ENCODE data around the gene ZNF582. TPM values are rescaled to one million over a fixed set of nuclear protein-coding genes. Genes with fewer than 3 reads are reported as not detected.
"Not testable (repeated sequence)": the region's sequence is repeated elsewhere in the genome, so short reads cannot be mapped to it uniquely, and the experiment has no call there.

ZNF582 gene
- total RNA-seq, 2 experiments from 2014 or later = 1.5 to 1.8 TPM

DNA sequence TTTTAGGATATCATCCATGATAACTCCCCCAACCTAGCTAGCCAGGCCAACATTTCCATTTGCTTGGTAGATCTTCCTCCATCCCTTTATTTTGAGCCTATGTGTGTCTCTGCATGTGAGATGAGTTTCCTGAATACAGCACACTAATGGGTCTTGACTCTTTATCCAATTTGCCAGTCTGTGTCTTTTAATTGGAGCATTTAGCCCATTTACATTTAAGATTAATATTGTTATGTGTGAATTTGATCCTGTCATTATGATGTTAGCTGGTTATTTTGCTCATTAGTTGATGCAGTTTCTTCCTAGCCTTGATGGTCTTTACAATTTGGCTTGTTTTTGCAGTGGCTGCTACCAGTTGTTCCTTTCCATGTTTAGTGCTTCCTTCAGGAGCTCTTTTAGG, 58.0 kb downstream of the ZNF582 start:
- POLR2A ChIA-PET; CTCF ChIA-PET; H3K4me3 ChIP-seq (ENCODE audit: low read length); intact Hi-C loops (cut with DNase I, micrococcal nuclease); H3K36me3 Mint-ChIP-seq (ENCODE audit: low read depth); DNase-seq; H3K4me1 Mint-ChIP-seq (ENCODE audit: low read depth); H3K27me3 ChIP-seq (ENCODE audit: control insufficient read depth in 1 of 2, insufficient read depth in 2 of 2, low read length in 2 of 2); H3K4me1 ChIP-seq (ENCODE audit: insufficient read depth, low read length); H3K36me3 ChIP-seq (ENCODE audit: insufficient read depth, low read length); H3K27ac Mint-ChIP-seq; H3K4me3 Mint-ChIP-seq; ATAC-seq (ENCODE audit: poor library complexity); H3K27ac ChIP-seq (ENCODE audit: low read depth in 1 of 2, low read length in 2 of 2): not testable (repeated sequence)
- H3K27me3 Mint-ChIP-seq = peaks cover 13% of the 10 kb centered on the region
- peaks cover 7 to 12% of the 10 kb centered on the region in 2 experiments for H3K9me3 ChIP-seq (ENCODE audit: control insufficient read depth in 1 of 2, insufficient read depth in 1 of 2, low read length in 2 of 2)
- H3K9me3 Mint-ChIP-seq = peaks cover 10% of the 10 kb centered on the region

DNA sequence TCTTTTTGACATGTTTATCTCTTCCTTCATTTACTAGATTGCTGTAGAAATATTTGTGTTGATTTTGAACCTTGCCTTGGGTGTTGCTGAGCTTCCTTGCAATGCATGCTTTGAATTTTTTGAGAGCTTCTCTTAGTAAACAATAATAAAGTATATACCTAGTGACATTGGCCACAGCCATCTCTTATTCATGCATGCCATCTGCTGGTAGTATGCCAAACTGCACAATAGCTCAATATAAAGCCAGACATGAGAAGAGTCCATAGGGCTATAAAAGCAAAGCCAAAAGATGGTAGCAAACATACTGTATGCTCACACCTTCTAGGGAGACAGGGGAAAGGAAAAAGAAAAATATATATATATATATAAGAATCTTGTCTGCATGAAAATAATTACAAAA, 59.8 kb downstream of the ZNF582 start:
- intact Hi-C loops (cut with DNase I, micrococcal nuclease) = loop anchor here (5.0 kb wide), 2 partner anchors 81 to 266 kb away; no protein-coding TSS in a partner anchor
- no peaks in the 10 kb centered on the region for H3K4me1 Mint-ChIP-seq (ENCODE audit: low read depth)
- no peaks in the 10 kb centered on the region for H3K4me1 ChIP-seq (ENCODE audit: insufficient read depth, low read length)
- peaks cover 13% of the 10 kb centered on the region for H3K27me3 Mint-ChIP-seq
- CTCF ChIA-PET = interaction anchor here (1.1 to 1.7 kb wide), 5 partner anchors 24 to 267 kb away, joined by 3 to 17 read pairs (median 7); no protein-coding TSS in a partner anchor
- H3K9me3 ChIP-seq (ENCODE audit: control insufficient read depth in 1 of 2, insufficient read depth in 1 of 2, low read length in 2 of 2) = peaks cover 7 to 12% of the 10 kb centered on the region in 2 experiments
- DNase-seq (peak in 8 of 14 experiments; percentile 12 to 73 (median 30)), ATAC-seq (ENCODE audit: poor library complexity) (no peak)
- TF ChIP-seq, protein P1, sequence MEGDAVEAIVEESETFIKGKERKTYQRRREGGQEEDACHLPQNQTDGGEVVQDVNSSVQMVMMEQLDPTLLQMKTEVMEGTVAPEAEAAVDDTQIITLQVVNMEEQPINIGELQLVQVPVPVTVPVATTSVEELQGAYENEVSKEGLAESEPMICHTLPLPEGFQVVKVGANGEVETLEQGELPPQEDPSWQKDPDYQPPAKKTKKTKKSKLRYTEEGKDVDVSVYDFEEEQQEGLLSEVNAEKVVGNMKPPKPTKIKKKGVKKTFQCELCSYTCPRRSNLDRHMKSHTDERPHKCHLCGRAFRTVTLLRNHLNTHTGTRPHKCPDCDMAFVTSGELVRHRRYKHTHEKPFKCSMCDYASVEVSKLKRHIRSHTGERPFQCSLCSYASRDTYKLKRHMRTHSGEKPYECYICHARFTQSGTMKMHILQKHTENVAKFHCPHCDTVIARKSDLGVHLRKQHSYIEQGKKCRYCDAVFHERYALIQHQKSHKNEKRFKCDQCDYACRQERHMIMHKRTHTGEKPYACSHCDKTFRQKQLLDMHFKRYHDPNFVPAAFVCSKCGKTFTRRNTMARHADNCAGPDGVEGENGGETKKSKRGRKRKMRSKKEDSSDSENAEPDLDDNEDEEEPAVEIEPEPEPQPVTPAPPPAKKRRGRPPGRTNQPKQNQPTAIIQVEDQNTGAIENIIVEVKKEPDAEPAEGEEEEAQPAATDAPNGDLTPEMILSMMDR (IDR thresholded peaks at IDR 0.05) = peak; percentile 65
- H3K4me3 ChIP-seq (ENCODE audit: low read length) = no peak overlapping the region
- H3K36me3 ChIP-seq (ENCODE audit: insufficient read depth, low read length) = no peaks in the 10 kb centered on the region
- POLR2A ChIA-PET = interaction anchor here (1.1 to 1.2 kb wide), 2 partner anchors 80 to 257 kb away, joined by 4 to 5 read pairs; no protein-coding TSS in a partner anchor
- H3K27ac Mint-ChIP-seq = no peak overlapping the region
- H3K36me3 Mint-ChIP-seq (ENCODE audit: low read depth) = no peaks in the 10 kb centered on the region
- H3K4me3 Mint-ChIP-seq = no peak overlapping the region
- H3K9me3 Mint-ChIP-seq = peaks cover 10% of the 10 kb centered on the region
- no peak overlapping the region for H3K27ac ChIP-seq (ENCODE audit: low read depth in 1 of 2, low read length in 2 of 2)
- H3K27me3 ChIP-seq (ENCODE audit: control insufficient read depth in 1 of 2, insufficient read depth in 2 of 2, low read length in 2 of 2) = no peaks in the 10 kb centered on the region

Other genes starting within 250 kb of the ZNF582 start
- not detected for gene GALP, start 217.5 kb downstream of the ZNF582 start, total RNA-seq
- not detected for gene ZSCAN5B, start 195.8 kb downstream of the ZNF582 start, total RNA-seq
- gene ZSCAN5C, start 191.3 kb downstream of the ZNF582 start, total RNA-seq = not detected
- not detected for gene EDDM13, start 120.8 kb downstream of the ZNF582 start, total RNA-seq
- 1 to 10 TPM; 3.3 to 4.4 TPM for gene ZSCAN5A, start 78.7 kb downstream of the ZNF582 start, total RNA-seq
- 1 to 10 TPM in 1 of 2 experiments, under 1 TPM in 1; 0.95 to 1.5 TPM for gene ZNF583, start 10.8 kb upstream of the ZNF582 start, total RNA-seq
- gene ZNF667, start 83.8 kb upstream of the ZNF582 start, total RNA-seq = 1 to 10 TPM; 3.6 to 4.1 TPM
- 1 to 10 TPM; 2.2 to 2.5 TPM for gene ZNF471, start 114.3 kb upstream of the ZNF582 start, total RNA-seq
- 1 to 10 TPM; 3.5 to 4.5 TPM for gene ZFP28, start 145.4 kb upstream of the ZNF582 start, total RNA-seq
- under 1 TPM; 0.56 to 0.85 TPM for gene ZNF470, start 173.9 kb upstream of the ZNF582 start, total RNA-seq
- 1 to 10 TPM; 2.2 TPM for gene ZNF71, start 201.8 kb upstream of the ZNF582 start, total RNA-seq
- gene SMIM17, start 249.6 kb upstream of the ZNF582 start, total RNA-seq = not detected

Data from CD4-positive, alpha-beta T cell (primary cell).